Measurements from ENCODE around the gene ZNF512B.

ZNF512B gene

DNA sequence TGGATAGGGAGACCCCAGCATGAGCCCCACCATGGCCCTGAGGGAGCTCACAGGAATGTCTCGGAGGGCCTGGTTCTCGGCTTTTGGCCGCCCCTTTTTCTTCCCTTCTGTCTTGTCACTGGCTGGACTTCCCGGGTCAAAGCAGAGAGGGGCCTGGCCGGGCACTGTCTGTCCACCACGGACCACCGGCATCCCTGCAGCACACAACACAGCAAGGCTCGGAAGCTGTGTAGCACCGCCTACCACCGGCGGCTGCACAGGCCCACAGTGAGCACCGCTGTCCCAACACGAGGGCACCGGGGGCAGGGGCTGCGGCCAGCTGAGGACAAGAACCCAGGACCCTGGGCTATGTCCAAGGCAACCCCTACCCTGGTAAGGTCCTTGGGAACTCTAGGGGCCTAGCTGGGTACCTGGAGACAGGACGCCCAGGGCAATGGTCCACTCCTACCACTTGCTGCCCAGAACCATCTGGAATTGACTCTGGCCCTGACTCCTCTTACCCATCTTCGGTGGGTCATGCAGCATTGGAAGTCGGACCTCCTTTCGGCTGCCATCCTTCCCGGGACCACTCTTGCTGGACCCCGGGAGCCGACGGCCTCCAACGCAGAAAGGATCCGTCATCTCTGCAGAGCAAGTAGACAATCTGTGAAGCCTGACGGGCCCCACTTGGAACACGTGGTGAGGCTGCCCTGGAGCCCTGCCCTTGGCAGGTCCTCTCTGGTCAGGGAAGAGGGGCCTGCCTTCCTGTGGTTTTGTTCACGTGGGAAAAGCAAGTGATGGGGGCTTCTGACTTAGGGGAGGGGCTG is 2.2 kb downstream of the ZNF512B start:
- TF ChIP-seq, protein P1, sequence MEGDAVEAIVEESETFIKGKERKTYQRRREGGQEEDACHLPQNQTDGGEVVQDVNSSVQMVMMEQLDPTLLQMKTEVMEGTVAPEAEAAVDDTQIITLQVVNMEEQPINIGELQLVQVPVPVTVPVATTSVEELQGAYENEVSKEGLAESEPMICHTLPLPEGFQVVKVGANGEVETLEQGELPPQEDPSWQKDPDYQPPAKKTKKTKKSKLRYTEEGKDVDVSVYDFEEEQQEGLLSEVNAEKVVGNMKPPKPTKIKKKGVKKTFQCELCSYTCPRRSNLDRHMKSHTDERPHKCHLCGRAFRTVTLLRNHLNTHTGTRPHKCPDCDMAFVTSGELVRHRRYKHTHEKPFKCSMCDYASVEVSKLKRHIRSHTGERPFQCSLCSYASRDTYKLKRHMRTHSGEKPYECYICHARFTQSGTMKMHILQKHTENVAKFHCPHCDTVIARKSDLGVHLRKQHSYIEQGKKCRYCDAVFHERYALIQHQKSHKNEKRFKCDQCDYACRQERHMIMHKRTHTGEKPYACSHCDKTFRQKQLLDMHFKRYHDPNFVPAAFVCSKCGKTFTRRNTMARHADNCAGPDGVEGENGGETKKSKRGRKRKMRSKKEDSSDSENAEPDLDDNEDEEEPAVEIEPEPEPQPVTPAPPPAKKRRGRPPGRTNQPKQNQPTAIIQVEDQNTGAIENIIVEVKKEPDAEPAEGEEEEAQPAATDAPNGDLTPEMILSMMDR (IDR thresholded peaks at IDR 0.05; ENCODE audit: control insufficient read depth, insufficient read depth, low read depth, low read length, missing control alignments): no peak
- DNase-seq (ENCODE audit: low read depth): no peak
- no peak overlapping the region for H3K4me3 ChIP-seq (ENCODE audit: control insufficient read depth, low read depth, low read length)

DNA sequence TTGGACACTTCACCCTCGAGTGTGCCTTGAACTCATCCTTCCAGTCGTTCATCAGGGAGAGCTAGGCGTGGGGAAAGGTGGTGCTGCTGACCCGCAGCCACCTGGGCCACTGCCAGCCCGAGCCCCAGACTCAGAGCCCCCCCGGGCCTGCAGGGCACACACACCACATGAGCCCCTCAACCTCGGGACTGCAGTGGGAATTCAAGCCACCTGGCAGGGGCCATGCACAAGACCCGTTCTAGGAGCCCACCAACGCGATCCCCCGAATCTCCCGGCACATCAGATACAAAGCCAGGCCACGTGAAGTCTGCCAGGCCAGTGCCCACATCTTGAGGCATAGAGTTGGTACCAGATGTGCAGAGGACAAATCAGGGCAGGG is 2.8 kb downstream of the ZNF512B start:
- TF ChIP-seq, protein P1 (IDR thresholded peaks at IDR 0.05; ENCODE audit: control insufficient read depth, insufficient read depth, low read depth, low read length, missing control alignments): no peak
- DNase-seq (ENCODE audit: low read depth): no peak
- H3K4me3 ChIP-seq (ENCODE audit: control insufficient read depth, low read depth, low read length): no peak overlapping the region

DNA sequence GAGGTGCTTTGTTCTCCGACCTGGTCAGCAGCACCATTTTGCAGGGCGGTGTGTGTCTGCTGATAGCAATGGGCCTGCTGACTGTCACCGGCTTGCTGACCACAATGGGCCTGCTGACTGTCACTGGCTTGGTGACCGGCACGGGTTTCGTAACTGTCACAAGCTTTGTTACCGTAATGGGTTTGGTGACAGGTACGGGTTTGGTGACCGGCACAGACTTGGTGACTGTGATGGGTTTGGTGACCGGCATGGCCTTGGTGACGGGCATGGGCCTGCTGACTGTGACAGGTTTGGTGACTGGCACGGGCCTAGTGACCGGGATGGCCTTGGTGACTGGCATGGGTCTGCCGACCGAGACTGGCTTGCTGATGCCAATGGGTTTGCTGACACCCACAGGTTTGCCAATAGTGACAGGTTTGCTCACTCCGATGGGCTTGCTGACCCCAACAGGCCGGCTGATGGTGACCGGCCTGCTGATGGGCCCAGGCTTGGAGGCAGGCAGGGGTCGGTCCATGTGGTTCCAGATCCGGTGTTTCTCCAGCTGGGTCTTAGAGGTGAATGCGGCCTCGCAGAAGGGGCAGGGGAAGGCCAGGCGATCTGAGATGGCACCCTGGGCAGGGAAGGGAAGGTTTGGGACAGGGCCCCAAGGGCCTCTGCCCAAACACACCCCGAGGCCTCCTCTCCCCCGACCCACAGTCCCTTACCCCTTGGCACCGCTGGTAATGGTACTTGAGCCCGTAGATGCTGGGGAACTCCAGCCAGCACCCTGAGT is 3.4 kb downstream of the ZNF512B start:
- DNase-seq (ENCODE audit: low read depth): no peak
- TF ChIP-seq, protein P1 (IDR thresholded peaks at IDR 0.05; ENCODE audit: control insufficient read depth, insufficient read depth, low read depth, low read length, missing control alignments): no peak
- no peak overlapping the region for H3K4me3 ChIP-seq (ENCODE audit: control insufficient read depth, low read depth, low read length)

DNA sequence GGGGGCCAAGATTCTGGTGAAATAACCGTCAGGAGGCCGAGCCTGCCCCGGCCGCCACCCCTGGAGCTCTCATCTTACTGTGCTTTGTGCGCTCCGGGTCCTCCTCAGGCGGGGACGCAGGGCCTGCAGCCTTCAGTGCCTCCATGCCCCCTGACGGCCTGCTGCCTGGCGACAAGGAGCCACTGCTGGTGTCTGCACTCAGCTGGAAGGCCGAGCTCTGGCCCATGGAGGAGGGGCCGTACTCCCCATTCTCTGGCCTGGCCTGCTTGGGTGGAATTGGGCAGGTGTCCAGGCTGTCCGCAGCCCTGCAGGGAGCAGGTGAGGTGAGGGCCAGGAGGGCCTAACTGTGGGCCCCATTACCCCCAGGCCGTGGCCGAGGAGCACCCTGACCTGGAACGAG is 5.3 kb downstream of the ZNF512B start:
- no peak for DNase-seq (ENCODE audit: low read depth)
- no peak overlapping the region for H3K4me3 ChIP-seq (ENCODE audit: control insufficient read depth, low read depth, low read length)
- TF ChIP-seq, protein P1 (IDR thresholded peaks at IDR 0.05; ENCODE audit: control insufficient read depth, insufficient read depth, low read depth, low read length, missing control alignments): no peak

DNA sequence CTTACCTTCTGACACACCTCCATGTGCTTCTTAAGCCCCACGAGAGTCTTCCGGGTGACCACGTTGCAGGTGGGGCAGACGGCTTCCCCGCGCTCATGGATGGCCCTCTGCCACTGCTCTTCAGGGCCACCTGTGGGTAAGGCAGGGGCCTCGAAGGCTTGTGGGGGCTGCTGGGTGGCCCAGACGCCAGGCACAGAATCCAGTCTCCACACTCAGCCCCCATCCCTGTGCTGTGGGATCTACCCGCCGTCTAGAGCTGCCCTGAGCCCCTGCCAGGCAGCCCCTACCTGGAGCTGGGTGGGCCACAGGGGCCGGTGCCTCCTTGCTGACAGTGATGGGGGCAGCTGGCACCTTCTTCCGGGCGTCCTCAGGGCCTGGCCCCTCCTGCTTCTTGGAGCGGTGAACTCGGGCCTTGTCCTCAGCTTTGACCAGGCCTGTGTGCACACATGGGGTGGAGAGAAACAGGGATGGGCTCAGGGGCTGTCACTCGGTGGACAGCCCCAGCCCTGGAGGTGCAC is 5.9 kb downstream of the ZNF512B start:
- TF ChIP-seq, protein P1 (IDR thresholded peaks at IDR 0.05; ENCODE audit: control insufficient read depth, insufficient read depth, low read depth, low read length, missing control alignments): no peak
- DNase-seq (ENCODE audit: low read depth): no peak

DNA sequence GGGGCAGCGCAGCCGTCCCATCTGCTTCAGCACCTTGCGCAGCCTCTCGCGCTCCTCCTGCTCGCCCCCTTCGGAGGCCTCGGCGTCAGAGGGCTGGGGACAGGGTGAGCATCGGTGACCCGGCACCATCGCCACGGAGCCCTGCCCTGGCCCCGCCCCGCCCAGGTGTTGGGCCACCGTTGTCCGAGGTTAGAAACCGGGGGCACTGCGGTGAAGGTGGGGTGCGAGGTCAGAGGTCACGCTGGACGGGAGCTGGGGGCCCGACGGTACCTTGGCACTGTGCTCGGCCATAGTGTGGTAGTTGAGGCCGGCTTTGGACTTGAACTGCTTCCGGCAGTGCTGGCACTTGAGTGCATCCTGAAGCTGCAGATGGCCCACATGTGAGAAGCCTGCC is 6.4 kb downstream of the ZNF512B start:
- TF ChIP-seq, protein P1 (IDR thresholded peaks at IDR 0.05; ENCODE audit: control insufficient read depth, insufficient read depth, low read depth, low read length, missing control alignments): no peak
- no peak overlapping the region for H3K4me3 ChIP-seq (ENCODE audit: control insufficient read depth, low read depth, low read length)
- no peak for DNase-seq (ENCODE audit: low read depth)

More for the DNA sequence above, 5.9 kb downstream of the ZNF512B start:
- no peak overlapping the region for H3K4me3 ChIP-seq (ENCODE audit: control insufficient read depth, low read depth, low read length)

All from AG09309 (cell line).